ENCODE data around the gene GPX4.

The GPX4 gene

DNA sequence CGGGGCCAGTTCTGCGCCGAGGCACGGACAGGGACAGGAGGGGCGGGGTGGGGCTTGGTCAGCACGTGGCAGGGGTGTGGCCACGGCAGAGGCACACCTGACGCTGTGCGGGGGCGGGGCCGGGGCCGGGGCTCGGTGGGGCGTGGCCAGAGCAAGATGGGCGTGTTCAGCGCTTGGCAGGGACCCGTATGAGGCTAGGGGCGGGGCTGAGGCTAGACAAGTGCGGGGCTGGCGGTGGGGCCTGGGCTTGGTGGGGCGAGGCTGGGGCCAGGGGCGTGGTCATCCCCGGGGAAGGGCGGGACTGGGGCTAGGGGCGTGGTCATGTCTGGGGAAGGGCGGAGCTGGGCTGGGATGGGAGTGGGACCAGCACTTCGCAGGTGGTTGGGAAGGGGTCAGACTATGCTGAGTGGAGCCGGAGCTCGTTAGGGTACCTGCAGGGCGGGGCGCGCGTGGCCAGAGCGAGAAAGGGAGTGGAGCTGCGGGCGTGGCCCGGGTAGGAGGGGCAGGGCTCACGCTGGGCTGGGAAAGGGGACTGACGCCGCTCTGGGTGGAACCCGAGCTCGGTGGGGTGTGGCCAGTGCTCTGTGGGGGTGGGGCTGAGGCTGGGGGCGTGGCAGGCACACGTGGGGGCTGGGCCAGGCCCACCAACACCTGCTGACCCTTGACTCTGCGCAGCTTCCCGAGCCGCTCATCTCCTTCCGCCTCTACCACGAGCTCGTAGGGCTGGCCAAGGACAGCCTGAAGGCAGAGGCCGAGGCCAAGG lies 21.4 kb upstream of the GPX4 start:
- DNase-seq (ENCODE audit: low read depth), result peak; percentile 80
- TF ChIP-seq, protein P1, sequence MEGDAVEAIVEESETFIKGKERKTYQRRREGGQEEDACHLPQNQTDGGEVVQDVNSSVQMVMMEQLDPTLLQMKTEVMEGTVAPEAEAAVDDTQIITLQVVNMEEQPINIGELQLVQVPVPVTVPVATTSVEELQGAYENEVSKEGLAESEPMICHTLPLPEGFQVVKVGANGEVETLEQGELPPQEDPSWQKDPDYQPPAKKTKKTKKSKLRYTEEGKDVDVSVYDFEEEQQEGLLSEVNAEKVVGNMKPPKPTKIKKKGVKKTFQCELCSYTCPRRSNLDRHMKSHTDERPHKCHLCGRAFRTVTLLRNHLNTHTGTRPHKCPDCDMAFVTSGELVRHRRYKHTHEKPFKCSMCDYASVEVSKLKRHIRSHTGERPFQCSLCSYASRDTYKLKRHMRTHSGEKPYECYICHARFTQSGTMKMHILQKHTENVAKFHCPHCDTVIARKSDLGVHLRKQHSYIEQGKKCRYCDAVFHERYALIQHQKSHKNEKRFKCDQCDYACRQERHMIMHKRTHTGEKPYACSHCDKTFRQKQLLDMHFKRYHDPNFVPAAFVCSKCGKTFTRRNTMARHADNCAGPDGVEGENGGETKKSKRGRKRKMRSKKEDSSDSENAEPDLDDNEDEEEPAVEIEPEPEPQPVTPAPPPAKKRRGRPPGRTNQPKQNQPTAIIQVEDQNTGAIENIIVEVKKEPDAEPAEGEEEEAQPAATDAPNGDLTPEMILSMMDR (IDR thresholded peaks at IDR 0.05; ENCODE audit: control insufficient read depth, extremely low read depth, insufficient read depth), result no peak

DNA sequence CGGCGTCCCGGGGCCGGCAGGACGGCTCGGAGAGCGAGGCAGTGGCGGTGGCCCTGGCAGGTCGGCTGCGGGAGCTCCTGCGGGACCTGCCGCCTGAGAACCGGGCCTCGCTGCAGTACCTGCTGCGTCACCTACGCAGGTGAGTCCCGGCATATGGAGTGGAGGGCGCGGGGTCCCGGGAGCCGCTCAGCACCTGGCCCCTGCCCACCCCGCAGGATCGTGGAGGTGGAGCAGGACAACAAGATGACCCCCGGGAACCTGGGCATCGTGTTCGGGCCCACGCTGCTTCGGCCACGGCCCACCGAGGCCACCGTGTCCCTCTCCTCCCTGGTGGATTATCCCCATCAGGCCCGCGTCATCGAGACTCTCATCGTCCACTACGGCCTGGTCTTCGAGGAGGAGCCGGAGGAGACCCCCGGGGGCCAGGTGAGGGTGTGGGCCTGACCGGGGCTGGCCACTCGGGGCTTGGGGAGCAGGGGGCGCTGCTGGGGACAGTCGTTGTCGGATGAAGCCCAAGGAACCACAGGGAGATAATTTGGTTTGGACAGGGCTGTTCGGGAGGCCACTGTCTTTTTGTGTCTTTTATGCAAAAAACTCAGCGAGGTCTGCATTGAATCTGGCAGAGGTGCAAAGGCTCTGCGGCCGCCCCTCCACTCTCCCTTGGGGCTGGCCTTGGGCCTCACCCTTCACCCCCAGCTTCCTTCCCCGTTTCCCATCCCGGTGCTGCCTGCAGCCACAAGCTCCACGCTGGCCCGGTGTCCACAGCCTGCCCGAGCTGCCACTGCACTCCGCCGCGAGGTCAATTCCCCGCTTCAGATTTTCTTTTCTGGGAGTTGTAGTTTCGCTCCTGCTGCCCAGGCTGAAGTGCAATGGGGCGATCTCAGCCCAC lies 20.6 kb upstream of the GPX4 start:
- DNase-seq (ENCODE audit: low read depth), result no peak
- TF ChIP-seq, protein P1 (IDR thresholded peaks at IDR 0.05; ENCODE audit: control insufficient read depth, extremely low read depth, insufficient read depth), result no peak
- peak overlapping the region; percentile 82 for H3K4me3 ChIP-seq (ENCODE audit: low read depth, low read length)

More for the DNA sequence above, 21.4 kb upstream of the GPX4 start:
- peak overlapping the region; percentile 82 for H3K4me3 ChIP-seq (ENCODE audit: low read depth, low read length)

DNA sequence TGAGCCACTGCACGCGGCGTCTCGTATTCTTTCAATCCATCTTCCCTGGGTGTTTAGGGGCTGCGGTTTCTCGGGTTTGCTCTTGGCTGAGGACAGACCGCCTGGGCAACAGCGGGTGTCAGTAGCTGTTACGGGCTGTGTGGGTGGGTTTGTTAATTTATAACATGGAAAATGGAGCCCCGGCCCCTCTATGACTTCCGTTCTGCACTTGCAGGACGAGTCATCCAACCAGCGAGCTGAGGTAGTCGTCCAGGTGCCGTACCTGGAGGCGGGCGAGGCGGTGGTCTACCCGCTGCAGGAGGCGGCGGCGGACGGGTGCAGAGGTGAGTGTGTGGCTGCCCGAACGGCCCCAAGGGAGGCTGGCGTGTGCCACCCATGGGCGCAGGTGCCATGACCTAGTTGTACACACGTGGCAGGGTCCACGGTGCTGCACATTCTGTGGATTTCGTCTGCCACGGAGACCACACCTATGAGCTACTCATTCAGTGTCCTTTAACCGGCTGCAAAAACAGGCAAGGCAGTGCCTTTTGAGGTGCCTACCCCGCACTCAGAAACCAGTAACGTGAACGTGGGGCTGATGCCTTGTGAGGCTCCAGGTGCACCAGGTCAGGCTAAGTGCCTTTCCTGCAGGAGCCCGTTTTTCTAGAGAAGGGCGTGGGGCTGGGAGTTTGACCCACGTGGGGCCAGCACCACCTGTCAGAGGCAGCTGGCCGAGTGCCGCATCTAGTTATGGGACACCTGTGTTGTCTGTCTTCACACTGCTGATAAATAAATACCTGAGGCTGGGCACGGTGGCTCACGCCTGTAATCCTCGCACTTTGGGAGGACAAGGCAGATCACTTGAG lies 19.5 kb upstream of the GPX4 start:
- peak overlapping the region; percentile 82 for H3K4me3 ChIP-seq (ENCODE audit: low read depth, low read length)
- no peak for DNase-seq (ENCODE audit: low read depth)
- TF ChIP-seq, protein P1 (IDR thresholded peaks at IDR 0.05; ENCODE audit: control insufficient read depth, extremely low read depth, insufficient read depth), result no peak

DNA sequence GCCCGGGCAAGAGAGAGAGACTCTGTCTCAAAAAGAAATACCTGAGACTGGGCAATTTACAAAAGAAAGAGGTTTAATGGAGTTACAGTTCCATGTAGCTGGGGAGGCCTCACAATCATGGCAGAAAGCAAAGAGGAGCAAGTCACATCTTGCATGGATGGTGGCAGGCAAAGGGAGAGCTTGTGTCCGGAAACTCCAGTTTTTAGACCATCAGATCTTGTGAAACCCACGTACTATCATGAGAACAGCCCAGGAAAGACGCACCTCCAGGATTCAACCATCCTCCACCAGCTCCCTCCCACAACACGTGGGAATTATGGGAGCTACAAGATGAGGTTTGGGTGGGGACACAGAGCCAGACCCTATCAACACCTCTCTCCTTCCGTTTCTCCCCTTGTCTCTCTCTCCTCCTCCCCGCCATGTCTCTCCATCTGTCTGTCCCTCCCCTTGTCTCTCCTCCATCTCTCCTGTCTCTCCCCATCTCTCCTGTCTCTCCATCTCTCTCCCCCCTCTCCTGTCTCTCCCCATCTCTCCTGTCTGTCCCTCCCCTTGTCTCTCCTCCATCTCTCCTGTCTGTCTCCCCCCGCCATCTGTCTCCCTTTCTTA lies 18.6 kb upstream of the GPX4 start:
- H3K4me3 ChIP-seq (ENCODE audit: low read depth, low read length), result no peak overlapping the region
- TF ChIP-seq, protein P1 (IDR thresholded peaks at IDR 0.05; ENCODE audit: control insufficient read depth, extremely low read depth, insufficient read depth), result no peak
- no peak for DNase-seq (ENCODE audit: low read depth)

DNA sequence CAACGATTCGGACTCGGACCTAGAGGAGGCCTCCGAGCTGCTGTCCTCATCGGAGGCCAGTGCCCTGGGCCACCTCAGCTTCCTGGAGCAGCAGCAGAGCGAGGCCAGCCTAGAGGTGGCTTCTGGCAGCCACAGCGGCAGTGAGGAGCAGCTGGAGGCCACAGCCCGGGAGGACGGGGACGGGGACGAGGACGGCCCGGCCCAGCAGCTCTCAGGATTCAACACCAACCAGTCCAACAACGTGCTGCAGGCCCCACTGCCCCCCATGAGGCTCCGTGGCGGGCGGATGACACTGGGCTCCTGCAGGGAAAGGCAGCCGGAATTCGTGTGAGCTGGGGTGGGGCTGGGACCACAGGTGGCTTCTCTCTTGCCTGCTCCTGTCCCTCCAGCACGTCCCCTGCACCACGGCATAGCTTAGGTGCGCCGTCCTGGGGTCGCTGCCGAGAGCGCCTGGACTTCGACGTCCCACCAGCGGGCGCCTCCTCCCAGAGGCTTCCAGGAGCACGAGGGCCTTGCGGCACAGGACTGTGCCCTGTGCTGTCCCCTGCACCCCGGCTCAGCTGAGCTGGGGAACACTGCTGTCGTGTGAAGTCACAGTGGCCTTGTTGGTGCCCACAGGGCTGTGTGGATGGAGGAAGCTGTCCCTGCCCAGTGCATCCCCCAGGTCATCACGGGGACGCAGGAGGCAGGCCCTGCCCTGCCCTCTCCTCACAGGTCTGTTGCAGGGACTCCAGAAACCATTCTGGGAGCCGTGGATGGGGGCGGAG lies 17.9 kb upstream of the GPX4 start:
- no peak overlapping the region for H3K4me3 ChIP-seq (ENCODE audit: low read depth, low read length)
- TF ChIP-seq, protein P1 (IDR thresholded peaks at IDR 0.05; ENCODE audit: control insufficient read depth, extremely low read depth, insufficient read depth), result no peak
- no peak for DNase-seq (ENCODE audit: low read depth)
